Endothelial cell of umbilical vein (primary cell): Measurements from ENCODE around the gene ZDHHC19.

ENCODE experiments used
- CTCF ChIP-seq, 2 donors: IDR thresholded peaks; 1 replicate in 1 of 2; 2 replicates in 1 of 2; pipeline ENCODE4 v1.5.1; 2011; ENCODE audit warnings: low read length in 2 of 2, mild to moderate bottlenecking in 2 of 2, moderate library complexity in 2 of 2, control low read depth in 1 of 2, inconsistent platforms in 1 of 2, low read depth in 1 of 2; ENCODE audit not compliant: insufficient read depth in 1 of 2; ENCODE audit errors: extremely low read depth in 1 of 2
- GATA2 ChIP-seq: IDR thresholded peaks from 2 replicates; pipeline ENCODE4 v1.7.0; 2011; ENCODE audit warnings: low read depth, mild to moderate bottlenecking, moderate library complexity, mixed read lengths, low read length; ENCODE audit not compliant: insufficient read length, insufficient read depth
- MAX ChIP-seq: IDR thresholded peaks from 2 replicates; pipeline ENCODE4 v1.6.1; 2011; ENCODE audit not compliant: insufficient read depth, insufficient read length
- POLR2A ChIP-seq: IDR thresholded peaks from 2 replicates; pipeline ENCODE4 v1.6.1; 2012; ENCODE audit warnings: low read depth, mild to moderate bottlenecking, control low read depth, low read length

GRCh38 chr3:196163212-196163611, 48.0 kb downstream of the ZDHHC19 start:
- no peak for TF ChIP-seq POLR2A
- TF ChIP-seq CTCF (IDR thresholded peaks at IDR 0.05; ENCODE audit: extremely low read depth in 1 of 2, insufficient read depth in 1 of 2, low read depth in 1 of 2, low read length in 2 of 2), result no peak
- TF ChIP-seq GATA2, result no peak
- no peak for TF ChIP-seq MAX
